Mesothelial cell of epicardium (in vitro differentiated cells): Measurements from ENCODE around the gene PACRG. TPM values are rescaled to one million over a fixed set of nuclear protein-coding genes. Genes with fewer than 3 reads are reported as not detected.

Source experiments
- DNase-seq, 2 experiments: peaks; one replicate each; pipeline ENCODE4 v3.0.0; 2021; ENCODE audit warnings: low spot score in 2 of 2; ENCODE audit not compliant: unreplicated experiment in 2 of 2
- H3K27ac Mint-ChIP-seq: 2 replicates; pipeline ENCODE4 v1.8.0; 2021; ENCODE audit warnings: mixed read lengths
- H3K27me3 Mint-ChIP-seq: 2 replicates; pipeline ENCODE4 v1.8.0; 2021; ENCODE audit warnings: low read depth, mixed read lengths
- H3K36me3 Mint-ChIP-seq: 2 replicates; pipeline ENCODE4 v1.8.0; 2021; ENCODE audit warnings: mixed read lengths
- H3K4me1 Mint-ChIP-seq: 2 replicates; pipeline ENCODE4 v1.8.0; 2021; ENCODE audit warnings: mixed read lengths
- H3K4me3 Mint-ChIP-seq: 2 replicates; pipeline ENCODE4 v1.8.0; 2021; ENCODE audit warnings: mild to moderate bottlenecking, moderate library complexity, mixed read lengths
- H3K9me3 Mint-ChIP-seq: 2 replicates; pipeline ENCODE4 v1.8.0; 2021; ENCODE audit warnings: mixed read lengths
- total RNA-seq: library from RNA; stranded (reverse); gene quantifications from 3 replicates; pipeline ENCODE4 v1.2.1, GENCODE V29; 2021
- TF ChIP-seq, protein P1 (sequence below): fragments of 200-600 bp; sonication (generic); IDR thresholded peaks from one replicate; pipeline ENCODE4 v1.5.0; 2021; ENCODE audit warnings: antibody characterized with exemption; ENCODE audit not compliant: unreplicated experiment

The PACRG gene
- total RNA-seq, 1 donor from 2014 or later: 1.6 TPM

- Mint-ChIP-seq H3K27me3 (no peaks in the 10 kb centered on the region), H3K36me3 (no peaks in the 10 kb centered on the region), H3K9me3 (peaks cover 7% of the 10 kb centered on the region), H3K4me1 (no peaks in the 10 kb centered on the region), H3K4me3 (no peak overlapping the region), H3K27ac (no peak overlapping the region)
- TF ChIP-seq, protein P1, sequence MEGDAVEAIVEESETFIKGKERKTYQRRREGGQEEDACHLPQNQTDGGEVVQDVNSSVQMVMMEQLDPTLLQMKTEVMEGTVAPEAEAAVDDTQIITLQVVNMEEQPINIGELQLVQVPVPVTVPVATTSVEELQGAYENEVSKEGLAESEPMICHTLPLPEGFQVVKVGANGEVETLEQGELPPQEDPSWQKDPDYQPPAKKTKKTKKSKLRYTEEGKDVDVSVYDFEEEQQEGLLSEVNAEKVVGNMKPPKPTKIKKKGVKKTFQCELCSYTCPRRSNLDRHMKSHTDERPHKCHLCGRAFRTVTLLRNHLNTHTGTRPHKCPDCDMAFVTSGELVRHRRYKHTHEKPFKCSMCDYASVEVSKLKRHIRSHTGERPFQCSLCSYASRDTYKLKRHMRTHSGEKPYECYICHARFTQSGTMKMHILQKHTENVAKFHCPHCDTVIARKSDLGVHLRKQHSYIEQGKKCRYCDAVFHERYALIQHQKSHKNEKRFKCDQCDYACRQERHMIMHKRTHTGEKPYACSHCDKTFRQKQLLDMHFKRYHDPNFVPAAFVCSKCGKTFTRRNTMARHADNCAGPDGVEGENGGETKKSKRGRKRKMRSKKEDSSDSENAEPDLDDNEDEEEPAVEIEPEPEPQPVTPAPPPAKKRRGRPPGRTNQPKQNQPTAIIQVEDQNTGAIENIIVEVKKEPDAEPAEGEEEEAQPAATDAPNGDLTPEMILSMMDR: no peak
- DNase-seq: no peak
Measured at GRCh38 chr6:162753775-162754174, 26.0 kb downstream of the PACRG start.

DNA sequence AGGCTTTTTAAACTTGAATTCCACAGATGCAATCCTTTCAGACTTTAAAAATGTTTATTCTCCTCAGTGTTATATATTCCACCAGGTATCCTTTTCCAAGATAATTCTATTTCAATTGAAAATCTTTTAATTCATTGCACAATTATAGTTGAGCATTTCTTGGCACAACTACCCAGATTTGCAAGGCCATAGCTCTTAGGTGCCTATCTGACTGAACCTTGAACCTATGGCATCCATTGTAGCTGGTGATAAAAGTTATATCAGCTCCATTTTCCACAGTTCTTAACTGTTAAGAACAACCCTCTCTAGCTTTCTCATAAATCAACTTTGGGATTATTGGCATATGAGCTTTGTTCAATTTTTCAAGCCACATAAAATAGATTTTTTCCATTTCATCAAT, 42.4 kb downstream of the PACRG start:
- Mint-ChIP-seq H3K4me1 (no peaks in the 10 kb centered on the region), H3K36me3 (no peaks in the 10 kb centered on the region), H3K27me3 (no peaks in the 10 kb centered on the region), H3K9me3 (peaks cover 11% of the 10 kb centered on the region), H3K4me3 (no peak overlapping the region), H3K27ac (no peak overlapping the region)
- TF ChIP-seq, protein P1: no peak
- no peak for DNase-seq

DNA sequence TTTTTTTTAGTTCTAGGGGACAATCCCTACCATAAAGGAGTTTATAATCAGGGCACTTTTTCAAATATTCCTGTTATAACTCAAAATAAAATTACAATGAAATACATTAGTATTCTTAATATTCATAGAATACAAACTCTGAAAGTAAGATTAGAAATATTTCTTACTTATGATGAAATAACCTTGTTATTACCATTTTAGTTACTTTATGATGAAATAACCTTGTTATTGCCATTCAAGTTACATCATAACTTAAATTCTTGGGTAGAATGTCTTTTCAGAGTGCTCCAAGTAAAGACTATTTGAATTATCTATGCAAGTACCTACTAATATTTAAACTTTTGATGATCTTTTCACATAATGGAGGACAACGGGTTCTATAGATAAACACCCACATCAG, 43.2 kb downstream of the PACRG start:
- H3K27me3 Mint-ChIP-seq: no peaks in the 10 kb centered on the region
- H3K4me1 Mint-ChIP-seq: no peaks in the 10 kb centered on the region
- H3K36me3 Mint-ChIP-seq: no peaks in the 10 kb centered on the region

DNA sequence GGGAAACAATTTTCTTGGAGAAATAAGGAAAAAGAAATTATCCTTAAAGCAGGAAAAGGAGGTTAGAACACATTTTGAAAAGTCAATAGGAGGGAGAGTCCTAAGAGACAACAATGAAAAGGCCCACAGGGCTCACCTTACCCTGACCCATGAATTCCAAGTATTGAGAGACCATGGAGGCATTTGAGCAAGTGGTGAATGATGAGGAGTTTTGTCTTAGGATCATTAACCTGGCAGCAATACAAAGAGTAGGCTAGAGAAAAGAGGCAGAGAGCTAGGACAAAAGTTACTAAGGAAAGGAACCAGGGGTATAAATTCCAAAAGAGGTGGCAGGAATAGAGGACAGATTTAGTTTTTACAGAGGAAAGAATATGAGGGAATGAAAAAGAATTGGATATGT, 44.7 kb downstream of the PACRG start:
- Mint-ChIP-seq H3K36me3 (no peaks in the 10 kb centered on the region), H3K4me3 (no peak overlapping the region), H3K27ac (no peak overlapping the region), H3K27me3 (no peaks in the 10 kb centered on the region), H3K9me3 (peaks cover 11% of the 10 kb centered on the region), H3K4me1 (no peaks in the 10 kb centered on the region)
- TF ChIP-seq, protein P1: no peak
- no peak for DNase-seq

More for the DNA sequence above, 43.2 kb downstream of the PACRG start:
- no peak for DNase-seq
- Mint-ChIP-seq H3K27ac (no peak overlapping the region), H3K4me3 (no peak overlapping the region), H3K9me3 (peaks cover 11% of the 10 kb centered on the region)
- TF ChIP-seq, protein P1: no peak

GRCh38 chr6:162773996-162774395, 46.2 kb downstream of the PACRG start:
- DNase-seq: no peak
- Mint-ChIP-seq H3K4me3 (no peak overlapping the region), H3K27ac (no peak overlapping the region), H3K36me3 (no peaks in the 10 kb centered on the region), H3K27me3 (no peaks in the 10 kb centered on the region), H3K9me3 (peaks cover under 1% of the 10 kb centered on the region), H3K4me1 (no peaks in the 10 kb centered on the region)
- TF ChIP-seq, protein P1: no peak

DNA sequence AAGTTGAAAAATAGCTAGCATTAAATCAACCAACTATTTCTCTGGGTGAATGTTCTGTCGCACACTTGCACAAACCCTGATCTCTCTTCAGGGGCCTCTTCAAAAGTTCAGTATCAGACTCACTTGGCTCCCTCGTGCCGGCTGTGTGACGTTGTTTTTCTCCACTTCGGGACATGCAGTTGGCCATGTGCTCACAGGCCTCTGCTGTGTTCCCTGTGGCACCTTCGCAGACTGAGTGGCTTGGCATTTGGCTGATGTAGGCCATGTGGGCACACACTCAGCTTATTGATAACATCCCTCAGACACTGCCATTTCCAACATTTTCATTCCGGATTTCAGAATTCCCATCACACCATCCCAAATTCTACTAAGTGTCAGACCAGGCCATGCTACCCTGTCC, 49.3 kb downstream of the PACRG start:
- peaks cover 24% of the 10 kb centered on the region for H3K9me3 Mint-ChIP-seq

More for the DNA sequence above, 49.3 kb downstream of the PACRG start:
- H3K4me1 Mint-ChIP-seq: no peaks in the 10 kb centered on the region
- DNase-seq: no peak
- TF ChIP-seq, protein P1: no peak
- no peaks in the 10 kb centered on the region for H3K36me3 Mint-ChIP-seq
- H3K4me3 Mint-ChIP-seq: no peak overlapping the region
- no peaks in the 10 kb centered on the region for H3K27me3 Mint-ChIP-seq
- no peak overlapping the region for H3K27ac Mint-ChIP-seq
